VCaP (cell line): ENCODE data around the gene PRPF6.
"Not testable (repeated sequence)": the region's sequence is repeated elsewhere in the genome, so short reads cannot be mapped to it uniquely, and the experiment has no call there.

Source experiments
- H3K27ac ChIP-seq: fragments of 450-650 bp; 2 replicates; pipeline ENCODE4 v1.5.1; 2017
- TF ChIP-seq, protein P1 (sequence below): fragments of 450-650 bp; conservative IDR thresholded peaks from 2 replicates; pipeline ENCODE4 v1.5.1; 2017; ENCODE audit warnings: mild to moderate bottlenecking, moderate library complexity

Gene PRPF6

DNA sequence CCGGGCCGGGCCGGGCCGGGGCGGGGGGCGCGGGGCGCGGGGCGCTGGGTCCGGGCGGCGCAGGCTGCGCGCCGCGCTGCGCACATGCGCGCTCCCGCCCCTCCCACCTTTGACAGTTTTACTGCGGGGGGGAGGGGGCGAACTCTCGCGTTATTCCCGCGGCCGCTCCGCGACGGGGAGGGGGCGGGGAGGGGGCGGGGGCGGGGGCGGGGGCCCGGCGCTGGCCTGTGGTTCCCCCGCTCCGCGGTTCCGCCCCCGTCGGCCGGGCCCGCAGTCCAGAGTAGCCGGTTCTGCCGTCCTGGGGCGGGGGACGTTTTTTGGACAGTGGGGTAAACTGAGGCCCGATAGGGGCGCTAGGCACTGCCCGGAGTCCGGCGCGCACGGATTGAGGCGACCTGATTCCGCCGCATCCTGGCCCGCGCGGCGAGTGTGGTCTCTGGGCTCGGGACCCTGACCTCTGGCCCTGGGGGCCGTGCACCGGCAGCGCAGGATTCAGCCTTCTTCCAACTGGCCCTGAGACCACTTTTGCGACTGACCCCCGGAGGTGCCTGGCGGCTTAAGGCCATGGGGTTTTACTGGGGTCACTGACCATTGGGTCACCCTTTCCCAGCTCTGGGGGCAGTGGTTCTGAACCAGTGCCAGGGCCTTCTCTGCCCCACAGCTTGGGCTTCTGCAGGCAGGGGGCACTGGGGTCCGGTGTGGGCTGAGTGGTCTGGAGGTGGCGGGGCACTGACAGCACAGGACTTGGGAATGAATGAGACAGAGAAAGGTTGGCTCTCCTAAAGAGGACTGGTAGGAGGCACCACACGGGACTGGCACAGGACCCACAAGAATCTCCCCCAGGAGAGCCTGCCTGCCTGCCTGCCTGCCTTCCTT is 10.9 kb upstream of the PRPF6 start, which contains the start of gene ZNF512B:
Gene ZNF512B, minus strand, starts transcription at position 93 of the 876 bp plus-strand sequence. CDS start 1,980 bp downstream, outside the sequence.
- TF ChIP-seq, protein P1, sequence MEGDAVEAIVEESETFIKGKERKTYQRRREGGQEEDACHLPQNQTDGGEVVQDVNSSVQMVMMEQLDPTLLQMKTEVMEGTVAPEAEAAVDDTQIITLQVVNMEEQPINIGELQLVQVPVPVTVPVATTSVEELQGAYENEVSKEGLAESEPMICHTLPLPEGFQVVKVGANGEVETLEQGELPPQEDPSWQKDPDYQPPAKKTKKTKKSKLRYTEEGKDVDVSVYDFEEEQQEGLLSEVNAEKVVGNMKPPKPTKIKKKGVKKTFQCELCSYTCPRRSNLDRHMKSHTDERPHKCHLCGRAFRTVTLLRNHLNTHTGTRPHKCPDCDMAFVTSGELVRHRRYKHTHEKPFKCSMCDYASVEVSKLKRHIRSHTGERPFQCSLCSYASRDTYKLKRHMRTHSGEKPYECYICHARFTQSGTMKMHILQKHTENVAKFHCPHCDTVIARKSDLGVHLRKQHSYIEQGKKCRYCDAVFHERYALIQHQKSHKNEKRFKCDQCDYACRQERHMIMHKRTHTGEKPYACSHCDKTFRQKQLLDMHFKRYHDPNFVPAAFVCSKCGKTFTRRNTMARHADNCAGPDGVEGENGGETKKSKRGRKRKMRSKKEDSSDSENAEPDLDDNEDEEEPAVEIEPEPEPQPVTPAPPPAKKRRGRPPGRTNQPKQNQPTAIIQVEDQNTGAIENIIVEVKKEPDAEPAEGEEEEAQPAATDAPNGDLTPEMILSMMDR: no peak
- H3K27ac ChIP-seq: peak within 1 kb of the TSS; percentile 93

DNA sequence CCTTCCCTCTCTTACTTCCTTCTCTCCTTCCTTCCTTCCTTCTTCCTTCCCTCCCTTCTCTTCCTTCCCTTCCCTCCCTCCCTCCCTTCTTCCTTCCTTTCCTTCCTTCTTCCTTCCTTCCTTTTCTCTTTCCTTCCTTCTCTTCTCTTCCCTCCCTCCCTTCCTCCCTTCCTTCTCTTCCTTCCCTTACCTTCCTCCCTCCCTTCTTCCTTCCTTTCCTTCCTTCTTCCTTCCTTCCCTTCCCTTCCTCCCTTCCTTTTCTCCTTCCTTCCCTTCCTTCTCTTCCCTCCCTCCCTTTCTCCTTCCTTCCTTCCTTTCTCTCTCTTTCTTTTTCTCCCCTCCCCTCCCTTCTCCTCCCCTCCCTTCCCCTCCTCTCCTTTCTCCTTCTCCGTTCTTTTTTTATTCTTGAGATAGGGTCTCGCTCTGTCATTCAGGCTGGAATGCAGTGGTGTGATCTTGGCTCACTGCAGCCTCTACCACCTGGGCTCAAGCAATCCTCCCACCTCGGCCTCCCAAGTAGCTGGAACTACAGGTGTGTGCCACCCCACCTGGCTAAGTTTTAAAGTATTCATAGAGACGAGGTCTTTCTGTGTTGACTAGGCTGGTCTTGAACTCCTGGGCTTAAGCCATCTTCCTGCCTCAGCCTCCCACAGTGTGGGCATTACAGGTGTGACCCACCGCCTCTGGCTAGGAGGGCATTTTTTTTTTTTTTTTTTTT is 10.1 kb upstream of the PRPF6 start:
- TF ChIP-seq, protein P1: no peak
- peak overlapping the region; percentile 93; the same call in 1 of the 2 replicates for H3K27ac ChIP-seq

DNA sequence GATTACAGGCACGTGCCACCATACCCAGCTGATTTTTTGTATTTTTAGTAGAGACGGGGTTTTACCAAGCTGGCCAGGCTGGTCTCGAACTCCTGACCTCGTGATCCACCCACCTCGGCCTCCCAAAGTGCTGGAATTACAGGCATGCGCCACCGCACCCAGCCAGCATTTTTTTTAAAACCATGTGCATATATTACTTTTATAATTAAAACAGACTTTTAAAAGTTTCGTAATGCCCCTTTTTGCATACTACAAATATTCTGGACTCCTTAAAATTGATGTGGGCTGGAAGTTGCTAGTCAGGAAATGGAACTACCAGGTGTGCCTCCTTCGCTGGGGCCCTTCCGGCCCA is 9.0 kb upstream of the PRPF6 start:
- not testable (repeated sequence) for H3K27ac ChIP-seq

DNA sequence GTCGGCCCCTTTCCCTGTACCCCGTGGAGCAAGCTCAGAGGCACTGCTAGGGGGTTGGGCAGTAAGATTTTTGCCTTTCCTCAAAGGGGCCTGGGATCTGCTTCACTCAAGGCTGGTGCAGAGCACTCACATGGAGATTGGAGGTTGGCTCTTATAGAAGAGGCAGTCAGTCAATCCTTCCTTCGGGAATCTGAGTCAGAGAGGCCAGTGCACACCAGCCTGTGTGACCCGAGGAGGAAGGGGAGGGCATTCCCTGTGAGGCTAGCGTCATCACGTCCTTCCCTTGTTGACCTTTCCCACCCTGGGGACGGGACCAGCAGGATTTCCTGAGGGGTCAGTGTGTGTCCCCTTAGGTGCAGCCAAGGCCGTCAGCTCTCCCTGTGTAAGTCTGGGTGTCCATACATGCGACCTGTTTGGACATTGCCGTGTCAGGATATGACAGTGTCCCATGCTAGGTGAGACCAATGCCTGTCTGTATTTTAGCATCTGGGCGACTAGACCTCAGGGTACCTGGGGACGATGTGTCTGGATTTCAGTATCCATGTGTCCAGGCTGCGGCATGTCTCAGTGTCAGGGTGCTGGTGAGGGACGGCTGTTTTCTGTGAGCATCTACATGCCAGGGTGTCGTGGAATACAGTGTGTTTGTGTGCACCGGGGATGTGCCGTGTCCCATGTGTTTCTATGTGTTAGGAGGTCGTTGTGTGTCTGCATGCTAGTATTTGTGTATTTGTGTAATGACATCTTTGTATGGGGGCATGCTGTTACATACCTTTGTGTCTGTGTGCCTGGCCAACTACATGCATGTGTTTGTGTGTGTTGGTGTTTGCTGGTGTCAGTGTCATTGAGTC is 8.4 kb upstream of the PRPF6 start:
- H3K27ac ChIP-seq: no peak overlapping the region
- TF ChIP-seq, protein P1: no peak

DNA sequence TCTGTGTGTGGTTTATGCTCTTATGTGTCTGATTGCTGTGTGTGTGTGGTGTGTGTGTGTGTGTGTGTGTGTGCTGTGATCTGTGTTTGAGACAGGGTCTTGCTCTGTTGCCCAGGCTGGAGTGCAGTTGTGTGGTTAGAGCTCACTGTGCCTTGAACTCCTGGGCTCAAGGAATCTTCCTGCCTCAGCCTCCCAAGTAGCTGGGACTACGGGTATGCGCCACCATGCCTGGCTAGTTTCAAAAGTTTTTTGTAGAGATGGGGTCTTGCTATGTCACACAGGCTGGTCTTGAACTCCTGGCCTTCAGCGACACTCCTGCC is 7.8 kb upstream of the PRPF6 start:
- H3K27ac ChIP-seq: peak overlapping the region; percentile 69
- TF ChIP-seq, protein P1: no peak

DNA sequence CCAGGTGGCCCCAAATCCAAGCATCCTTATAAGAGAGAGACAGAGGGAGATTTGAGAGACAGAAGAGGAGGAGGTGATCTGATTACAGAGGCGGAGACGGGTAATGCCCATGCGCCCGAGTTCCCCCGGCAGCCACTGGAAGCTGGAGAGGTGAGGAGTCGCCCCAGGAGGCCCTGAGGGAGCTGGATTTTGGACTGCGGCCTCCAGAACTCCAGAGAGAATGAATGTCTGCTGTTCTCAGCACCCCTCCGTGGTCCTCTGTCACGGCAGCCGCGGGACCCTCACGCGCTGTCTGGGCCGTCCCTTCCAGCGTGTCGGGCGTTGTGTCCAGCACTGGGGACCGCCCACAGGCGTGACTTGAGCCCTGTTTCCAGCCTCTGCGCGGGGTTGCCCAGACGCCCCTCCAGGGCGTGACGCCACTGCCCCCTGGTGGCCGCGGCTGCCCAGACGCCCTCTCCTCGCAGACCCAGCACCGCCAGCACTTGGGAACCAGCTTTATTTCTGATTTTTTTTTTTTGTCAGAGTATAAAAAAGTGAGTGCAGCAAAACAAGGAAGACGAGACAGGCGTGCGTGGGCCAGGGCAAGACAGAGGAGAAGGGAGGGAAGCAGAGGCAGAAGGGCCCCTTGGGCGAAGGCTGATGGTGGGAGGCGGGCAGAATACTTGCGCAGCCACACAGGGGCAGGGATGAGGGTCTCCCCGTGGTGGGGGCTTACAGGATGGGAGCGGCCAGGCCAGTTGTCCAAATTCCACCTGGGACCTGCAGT is 7.1 kb upstream of the PRPF6 start:
- TF ChIP-seq, protein P1: peak; percentile 100
- H3K27ac ChIP-seq: peak overlapping the region; percentile 69

DNA sequence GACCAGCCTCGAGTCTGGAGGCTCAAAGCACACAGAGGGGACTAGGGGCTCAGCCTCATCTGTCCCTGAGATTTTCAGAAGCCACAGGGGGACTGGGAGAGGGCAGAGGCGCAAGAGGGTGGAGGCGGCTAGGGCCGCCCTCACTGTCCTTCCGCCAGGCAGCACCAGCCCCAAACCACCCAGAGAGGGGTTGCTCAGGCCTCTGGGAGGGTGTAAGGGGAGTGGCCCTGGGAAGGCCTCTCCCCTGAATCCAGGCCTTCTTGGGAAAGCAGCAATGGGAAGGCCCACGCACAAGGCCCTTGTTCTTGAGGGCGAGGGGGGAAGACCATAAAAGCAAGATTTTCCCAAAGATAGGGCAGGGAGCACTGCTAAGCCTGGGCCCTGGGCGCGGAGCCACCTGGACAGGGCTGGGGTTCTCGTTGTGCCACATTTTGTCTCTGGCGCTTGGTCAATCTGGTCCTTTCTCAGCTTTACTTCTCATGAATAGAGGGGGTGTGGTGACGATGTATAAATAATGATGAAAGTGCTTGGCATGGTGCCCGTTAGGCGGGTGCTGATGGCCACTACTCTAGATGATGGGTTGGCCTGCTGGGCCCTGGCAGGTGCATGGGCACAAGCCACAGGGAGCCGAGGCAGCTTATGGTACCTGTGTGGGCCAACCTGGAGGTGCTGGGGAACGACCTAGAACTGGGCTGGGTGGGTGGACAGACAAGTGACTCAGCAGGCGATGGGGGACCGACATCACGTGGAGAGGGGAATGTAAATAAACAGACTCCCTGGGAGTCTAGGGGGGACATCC is 6.3 kb upstream of the PRPF6 start:
- TF ChIP-seq, protein P1: no peak
- H3K27ac ChIP-seq: peak overlapping the region; percentile 69

DNA sequence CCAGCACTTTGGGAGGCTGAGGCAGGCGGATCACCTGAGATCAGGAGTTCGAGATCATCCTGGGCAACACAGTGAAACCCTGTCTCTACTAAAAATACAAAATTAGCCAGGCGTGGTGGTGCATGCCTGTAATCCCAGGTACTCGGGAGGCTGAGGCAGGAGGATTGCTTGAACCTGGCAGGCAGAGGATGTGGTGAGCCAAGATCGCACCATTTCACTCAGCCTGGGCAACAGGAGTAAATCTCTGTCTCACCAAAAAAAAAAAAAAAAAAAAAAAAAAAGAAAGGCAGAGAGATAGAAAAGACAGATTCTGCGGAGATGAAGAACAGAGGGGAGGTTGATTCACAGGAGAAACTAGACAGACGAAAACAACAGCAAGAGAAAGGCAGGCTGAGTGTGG is 4.4 kb upstream of the PRPF6 start:
- H3K27ac ChIP-seq: peak overlapping the region; percentile 100; the same call in 1 of the 2 replicates
